Ovary (tissue), 3 donors: Measurements from ENCODE around the gene KCNK6.

Source experiments
- CTCF ChIP-seq, 3 donors: fragments of 450-650 bp in 2 of 3; fragments of 200-600 bp in 1 of 3; IDR thresholded peaks; one replicate each; pipeline versions ENCODE4 v1.5.1 to v1.8.0; 2016 to 2022; ENCODE audit warnings: antibody characterized with exemption in 3 of 3, mild to moderate bottlenecking in 1 of 3
- EP300 ChIP-seq: sonication (generic); formaldehyde crosslinking; IDR thresholded peaks from one replicate; pipeline ENCODE4 v1.6.1; 2017; ENCODE audit warnings: antibody characterized with exemption
- POLR2A ChIP-seq: fragments of 450-650 bp; IDR thresholded peaks from one replicate; pipeline ENCODE4 v1.6.1; 2017; ENCODE audit warnings: antibody characterized with exemption, mild to moderate bottlenecking, moderate library complexity
- donor health status: DM: no; HTN: no; CAD: no.

GRCh38 chr19:38281811-38282566 is 37.7 kb upstream of the KCNK6 start:
- TF ChIP-seq CTCF (IDR thresholded peaks at IDR 0.05) (no peak), EP300 (no peak), POLR2A (no peak)
